ENCODE results near the gene PLK5.
"Not testable (repeated sequence)": the region's sequence is repeated elsewhere in the genome, so short reads cannot be mapped to it uniquely, and the experiment has no call there.

Gene PLK5

GRCh38 chr19:1526979-1527649 lies 3.2 kb downstream of the PLK5 start:
- no peak for DNase-seq

GRCh38 chr19:1527650-1528309 lies 3.9 kb downstream of the PLK5 start:
- no peak for DNase-seq

- no peak for DNase-seq
These were observed 4.9 kb downstream of the PLK5 start for GRCh38 chr19:1528596-1529429.

GRCh38 chr19:1529430-1529816 lies 5.5 kb downstream of the PLK5 start:
- DNase-seq, result no peak

GRCh38 chr19:1530856-1531255 lies 7.0 kb downstream of the PLK5 start:
- not testable (repeated sequence) for DNase-seq

- DNase-seq, result no peak
These were observed 7.7 kb downstream of the PLK5 start for GRCh38 chr19:1531587-1531986.

- no peak for DNase-seq
These were observed 8.1 kb downstream of the PLK5 start for GRCh38 chr19:1532003-1532402.

- no peak for DNase-seq
These were observed 9.8 kb downstream of the PLK5 start for GRCh38 chr19:1533510-1534150.

- DNase-seq, result no peak
These were observed 11.1 kb downstream of the PLK5 start for GRCh38 chr19:1534972-1535371.

- DNase-seq, result not testable (repeated sequence)
These were observed 11.8 kb downstream of the PLK5 start for GRCh38 chr19:1535699-1536098.

GRCh38 chr19:1538978-1539377 lies 15.1 kb downstream of the PLK5 start:
- no peak for DNase-seq

GRCh38 chr19:1539749-1540148 lies 15.9 kb downstream of the PLK5 start:
- DNase-seq, result not testable (repeated sequence)

- no peak for DNase-seq
These were observed 16.6 kb downstream of the PLK5 start for GRCh38 chr19:1540365-1540925.

- DNase-seq, result no peak
These were observed 25.6 kb downstream of the PLK5 start for GRCh38 chr19:1549332-1549945.

- DNase-seq, result no peak
These were observed 27.5 kb downstream of the PLK5 start for GRCh38 chr19:1551068-1552040.

GRCh38 chr19:1553415-1553814 lies 29.5 kb downstream of the PLK5 start:
- DNase-seq, result no peak

- DNase-seq, result no peak
These were observed 31.1 kb downstream of the PLK5 start for GRCh38 chr19:1554968-1555367.

GRCh38 chr19:1555487-1556389 lies 31.9 kb downstream of the PLK5 start:
- DNase-seq, result no peak

GRCh38 chr19:1556390-1557070 lies 32.7 kb downstream of the PLK5 start:
- no peak for DNase-seq

- no peak for DNase-seq
These were observed 34.7 kb downstream of the PLK5 start for GRCh38 chr19:1558552-1558951.
